ENCODE measurements around the gene LMO3. TPM values are rescaled to one million over a fixed set of nuclear protein-coding genes. Genes with fewer than 3 reads are reported as not detected.

The LMO3 gene
- total and polyA plus RNA-seq, 2 of the 8 experiments (the other 6 are each of a cell fraction or from before 2014, with no cell fraction given) = 4.7 to 16.7 TPM

GRCh38 chr12:16587110-16587453, 18.9 kb downstream of the LMO3 start (continued):
- TF ChIP-seq JUND (IDR thresholded peaks at IDR 0.05; ENCODE audit: low read length) (no peak), SIRT6 (IDR thresholded peaks at IDR 0.05; ENCODE audit: low read length) (no peak), SP1 (IDR thresholded peaks at IDR 0.05; ENCODE audit: low read depth, low read length) (no peak)

All from H1 (cell line).